Measurements from ENCODE around the gene SMAD7. TPM values are rescaled to one million over a fixed set of nuclear protein-coding genes. Genes with fewer than 3 reads are reported as not detected.
A peak's percentile ranks its signal among the peaks of the same experiment; 100 is the strongest.

The SMAD7 gene
- total and polyA plus RNA-seq, 4 donors, result 11.8 to 58.8 (median 35.8) TPM

DNA sequence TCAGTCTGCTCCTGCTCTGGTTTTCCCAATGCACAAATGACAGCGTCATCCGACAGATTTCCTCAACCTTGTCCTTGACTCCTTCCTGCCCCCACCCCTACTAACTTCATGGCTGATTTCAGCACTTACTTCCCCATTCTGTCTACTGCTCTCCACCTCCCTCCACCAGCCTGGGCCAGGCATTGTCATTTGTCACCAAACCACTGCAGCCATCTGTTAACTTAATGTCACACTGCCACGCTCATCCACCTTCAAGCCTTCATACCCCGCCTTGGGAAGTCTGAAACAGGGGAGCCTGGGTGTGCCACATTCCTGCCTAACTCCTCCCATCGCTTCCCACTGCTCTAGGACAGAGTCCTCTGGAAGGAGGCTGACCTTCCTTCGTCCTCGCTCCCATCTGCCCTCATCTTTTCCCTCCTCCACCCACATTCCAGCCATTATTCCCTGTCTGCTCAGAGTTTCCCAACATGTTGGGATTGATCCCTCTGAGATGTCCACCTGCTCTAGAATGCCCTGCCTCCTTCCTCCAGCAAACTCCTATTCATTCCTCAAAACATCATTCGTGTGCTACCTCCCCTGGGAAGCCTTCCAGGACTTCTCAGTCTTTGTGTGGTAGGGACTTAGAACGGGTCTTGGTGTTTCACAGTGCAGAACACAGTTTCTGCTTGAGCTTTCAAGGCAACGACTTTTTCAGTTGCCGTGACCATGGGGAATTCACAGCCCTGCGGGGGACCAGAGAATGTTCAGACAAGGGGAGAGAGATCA is 42.2 kb upstream of the SMAD7 start:
- Histone ChIP-seq H3K9ac (ENCODE audit: insufficient read depth in 1 of 2, low read length in 2 of 2) (no peak overlapping the region), H3K36me3 (ENCODE audit: control insufficient read depth in 4 of 4, insufficient read depth in 4 of 4, low read length in 4 of 4) (no peaks in the 10 kb centered on the region), H3K27me3 (ENCODE audit: control insufficient read depth in 3 of 3, insufficient read depth in 3 of 3, low read length in 2 of 3) (no peaks in the 10 kb centered on the region), H3K4me3 (no peak overlapping the region), H3K4me1 (ENCODE audit: control insufficient read depth in 5 of 5, insufficient read depth in 5 of 5, low read length in 5 of 5) (peaks cover 3 to 58% (median 16%) of the 10 kb centered on the region in 5 donors), H3K27ac (ENCODE audit: low read depth in 1 of 2, low read length in 1 of 2) (peak overlapping the region in 1 of 2 donors; percentile 61), H3K9me3 (ENCODE audit: control insufficient read depth in 4 of 4, insufficient read depth in 3 of 4, low read length in 3 of 4) (no peaks in the 10 kb centered on the region)
- WGBS, 2 donors, result 65 to 74% methylated on average over 12 of the region's 12 CpGs
- ATAC-seq (ENCODE audit: insufficient read depth, low FRiP score) (no peak), DNase-seq (peak in 1 of 3 donors; percentile 36)
- TF ChIP-seq, protein P1, sequence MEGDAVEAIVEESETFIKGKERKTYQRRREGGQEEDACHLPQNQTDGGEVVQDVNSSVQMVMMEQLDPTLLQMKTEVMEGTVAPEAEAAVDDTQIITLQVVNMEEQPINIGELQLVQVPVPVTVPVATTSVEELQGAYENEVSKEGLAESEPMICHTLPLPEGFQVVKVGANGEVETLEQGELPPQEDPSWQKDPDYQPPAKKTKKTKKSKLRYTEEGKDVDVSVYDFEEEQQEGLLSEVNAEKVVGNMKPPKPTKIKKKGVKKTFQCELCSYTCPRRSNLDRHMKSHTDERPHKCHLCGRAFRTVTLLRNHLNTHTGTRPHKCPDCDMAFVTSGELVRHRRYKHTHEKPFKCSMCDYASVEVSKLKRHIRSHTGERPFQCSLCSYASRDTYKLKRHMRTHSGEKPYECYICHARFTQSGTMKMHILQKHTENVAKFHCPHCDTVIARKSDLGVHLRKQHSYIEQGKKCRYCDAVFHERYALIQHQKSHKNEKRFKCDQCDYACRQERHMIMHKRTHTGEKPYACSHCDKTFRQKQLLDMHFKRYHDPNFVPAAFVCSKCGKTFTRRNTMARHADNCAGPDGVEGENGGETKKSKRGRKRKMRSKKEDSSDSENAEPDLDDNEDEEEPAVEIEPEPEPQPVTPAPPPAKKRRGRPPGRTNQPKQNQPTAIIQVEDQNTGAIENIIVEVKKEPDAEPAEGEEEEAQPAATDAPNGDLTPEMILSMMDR (IDR thresholded peaks at IDR 0.05; ENCODE audit: control extremely low read depth, extremely low read depth), result no peak

DNA sequence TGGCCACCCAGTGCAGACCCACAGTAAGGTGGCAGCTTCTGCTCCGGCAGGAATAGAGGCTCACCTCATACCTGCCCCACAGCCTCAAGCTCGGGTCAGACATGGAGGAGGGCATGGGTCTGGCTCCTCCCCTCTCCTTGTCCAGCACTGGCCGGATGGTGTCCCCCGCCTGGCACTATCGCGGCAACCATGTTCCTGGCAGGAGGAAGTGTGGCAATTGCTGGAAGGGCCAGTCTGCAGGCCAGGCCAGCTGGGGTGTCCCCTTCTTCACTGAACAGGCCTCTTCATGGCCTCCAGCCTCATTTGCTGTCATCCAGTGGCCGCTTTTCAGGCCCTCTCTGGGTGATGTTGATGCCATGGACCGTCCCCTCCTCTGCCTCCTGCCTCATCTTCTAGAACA is 41.4 kb upstream of the SMAD7 start:
- no peak for ATAC-seq (ENCODE audit: insufficient read depth, low FRiP score)
- Histone ChIP-seq H3K9me3 (ENCODE audit: control insufficient read depth in 4 of 4, insufficient read depth in 3 of 4, low read length in 3 of 4) (no peaks in the 10 kb centered on the region), H3K27ac (ENCODE audit: low read depth in 1 of 2, low read length in 1 of 2) (peak overlapping the region in 1 of 2 donors; percentile 61), H3K4me3 (no peak overlapping the region), H3K27me3 (ENCODE audit: control insufficient read depth in 3 of 3, insufficient read depth in 3 of 3, low read length in 2 of 3) (no peaks in the 10 kb centered on the region), H3K9ac (ENCODE audit: insufficient read depth in 1 of 2, low read length in 2 of 2) (no peak overlapping the region), H3K4me1 (ENCODE audit: control insufficient read depth in 5 of 5, insufficient read depth in 5 of 5, low read length in 5 of 5) (peaks cover 3 to 54% (median 15%) of the 10 kb centered on the region in 5 donors), H3K36me3 (ENCODE audit: control insufficient read depth in 4 of 4, insufficient read depth in 4 of 4, low read length in 4 of 4) (no peaks in the 10 kb centered on the region)
- TF ChIP-seq, protein P1 (IDR thresholded peaks at IDR 0.05; ENCODE audit: control extremely low read depth, extremely low read depth), result no peak
- DNase-seq, result no peak
- 50 to 81% methylated on average over 7 to 8 of the region's 8 CpGs for WGBS, 2 donors

DNA sequence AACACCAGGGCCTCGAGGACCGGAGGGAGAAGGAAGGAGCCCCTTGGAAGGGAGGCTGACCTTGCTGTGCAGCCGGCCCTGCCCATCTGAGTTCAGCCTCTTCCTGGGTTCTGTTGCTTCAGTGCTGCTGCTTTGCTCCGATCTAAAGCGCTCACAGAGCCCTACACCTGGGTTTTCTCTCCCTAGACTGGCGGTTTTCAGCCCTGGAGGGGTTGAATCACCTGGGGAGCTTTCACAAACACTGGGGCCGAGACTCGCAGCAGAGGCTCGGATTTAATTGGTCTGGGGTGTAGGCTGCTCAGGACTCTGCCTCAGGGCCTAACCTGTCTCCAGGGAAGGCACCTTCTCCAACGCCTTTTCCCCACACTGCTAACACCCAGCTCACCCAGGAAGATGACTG is 40.9 kb upstream of the SMAD7 start:
- Histone ChIP-seq H3K36me3 (ENCODE audit: control insufficient read depth in 4 of 4, insufficient read depth in 4 of 4, low read length in 4 of 4) (no peaks in the 10 kb centered on the region), H3K27ac (ENCODE audit: low read depth in 1 of 2, low read length in 1 of 2) (no peak overlapping the region), H3K9ac (ENCODE audit: insufficient read depth in 1 of 2, low read length in 2 of 2) (no peak overlapping the region), H3K4me1 (ENCODE audit: control insufficient read depth in 5 of 5, insufficient read depth in 5 of 5, low read length in 5 of 5) (peaks cover 3 to 51% (median 15%) of the 10 kb centered on the region in 5 donors), H3K4me3 (no peak overlapping the region), H3K9me3 (ENCODE audit: control insufficient read depth in 4 of 4, insufficient read depth in 3 of 4, low read length in 3 of 4) (no peaks in the 10 kb centered on the region), H3K27me3 (ENCODE audit: control insufficient read depth in 3 of 3, insufficient read depth in 3 of 3, low read length in 2 of 3) (no peaks in the 10 kb centered on the region)
- ATAC-seq (ENCODE audit: insufficient read depth, low FRiP score) (no peak), DNase-seq (no peak)
- WGBS, 2 donors, result 93 to 95% methylated on average over 9 to 10 of the region's 10 CpGs
- TF ChIP-seq, protein P1 (IDR thresholded peaks at IDR 0.05; ENCODE audit: control extremely low read depth, extremely low read depth), result no peak

All from lung (tissue), 12 donors.